A172 (cell line): Measurements from ENCODE around the gene PNPLA4. TPM values are rescaled to one million over a fixed set of nuclear protein-coding genes. Genes with fewer than 3 reads are reported as not detected.
A peak's percentile ranks its signal among the peaks of the same experiment; 100 is the strongest.

Experiments used
- DNase-seq: peaks from one replicate; pipeline ENCODE4 v3.0.0-alpha.2; 2015; ENCODE audit warnings: low spot score
- total RNA-seq: library from RNA; depleted of rRNA; stranded (reverse); fragments of >200 nt; shearing (Covaris generic); gene quantifications from 2 replicates; pipeline ENCODE4 v1.2.3, GENCODE V29; 2014; rRNA removed

Gene PNPLA4, protein sequence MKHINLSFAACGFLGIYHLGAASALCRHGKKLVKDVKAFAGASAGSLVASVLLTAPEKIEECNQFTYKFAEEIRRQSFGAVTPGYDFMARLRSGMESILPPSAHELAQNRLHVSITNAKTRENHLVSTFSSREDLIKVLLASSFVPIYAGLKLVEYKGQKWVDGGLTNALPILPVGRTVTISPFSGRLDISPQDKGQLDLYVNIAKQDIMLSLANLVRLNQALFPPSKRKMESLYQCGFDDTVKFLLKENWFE
- total RNA-seq, result not detected in 2 replicates

DNA sequence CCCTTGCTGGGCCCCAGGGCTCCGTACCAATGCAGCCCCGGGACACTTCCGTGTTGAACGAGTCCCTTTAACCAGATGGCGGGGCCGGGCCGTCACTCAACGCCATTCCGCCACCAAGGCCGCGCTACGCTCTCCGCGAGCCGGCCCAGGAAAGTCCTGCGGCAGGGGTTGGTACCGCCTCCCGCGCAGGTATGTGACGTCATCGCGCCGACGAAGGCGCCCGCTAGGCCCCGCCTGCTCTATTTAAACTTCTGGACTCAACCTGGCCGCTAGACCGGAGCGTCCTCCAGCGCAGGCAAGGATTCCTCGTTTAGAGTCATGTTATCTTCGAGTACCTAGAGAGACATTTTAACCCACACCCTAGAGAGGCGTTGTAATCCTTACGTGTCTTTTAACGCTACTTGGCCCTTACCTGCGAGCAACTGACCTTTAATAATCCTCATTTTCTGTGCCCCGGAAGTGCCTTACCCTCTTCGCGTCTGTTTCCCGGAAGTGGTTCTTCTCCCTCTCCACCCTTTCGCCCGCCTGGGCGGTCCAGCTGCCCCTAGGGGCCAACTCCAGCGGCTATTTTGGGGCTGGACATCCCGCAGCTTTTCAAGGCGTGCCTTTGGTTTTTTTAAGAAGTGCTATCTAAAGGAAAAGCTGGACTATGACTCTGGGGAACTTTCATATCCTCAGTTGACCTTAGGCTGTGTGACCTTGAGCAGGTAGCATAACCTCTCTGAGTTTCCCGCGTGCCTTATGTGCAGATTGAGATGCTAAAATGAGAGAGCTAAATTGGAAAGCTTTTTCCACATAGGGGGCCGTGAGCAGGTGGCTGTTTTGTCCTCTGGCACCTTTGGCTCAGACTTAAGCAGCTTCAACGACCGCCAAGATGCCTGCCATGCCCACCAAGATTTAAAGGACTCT, at the start of gene PNPLA4:
TSS of gene PNPLA4 (minus strand) at position 155 of the 909 bp plus-strand sequence. CDS start 1,294 bp downstream, outside the sequence.
- DNase-seq, result no peak

GRCh38 chrX:7972586-7972985, 45.4 kb upstream of the PNPLA4 start:
- DNase-seq, result no peak

- no peak for DNase-seq
Observed at GRCh38 chrX:7970428-7970827, 43.2 kb upstream of the PNPLA4 start.

DNA sequence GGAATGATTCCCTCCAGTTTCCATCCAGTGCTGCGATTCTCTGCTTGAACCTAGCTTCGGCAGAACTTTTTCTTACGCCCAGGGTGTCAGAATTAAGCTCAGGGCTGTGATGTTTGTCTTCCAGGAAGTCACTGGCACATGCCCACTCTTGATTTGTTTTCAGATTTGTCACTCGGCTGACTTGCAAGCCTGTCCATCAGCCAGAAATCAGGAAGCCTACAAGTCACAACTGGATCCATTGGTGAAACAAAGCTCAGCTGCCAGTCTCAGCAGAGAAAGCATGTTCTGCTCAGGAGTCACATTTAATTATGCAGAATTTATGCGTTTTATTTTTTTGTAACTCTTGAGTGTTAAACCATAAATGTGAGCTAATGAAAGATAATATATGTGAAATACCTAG, 38.2 kb upstream of the PNPLA4 start:
- no peak for DNase-seq

DNA sequence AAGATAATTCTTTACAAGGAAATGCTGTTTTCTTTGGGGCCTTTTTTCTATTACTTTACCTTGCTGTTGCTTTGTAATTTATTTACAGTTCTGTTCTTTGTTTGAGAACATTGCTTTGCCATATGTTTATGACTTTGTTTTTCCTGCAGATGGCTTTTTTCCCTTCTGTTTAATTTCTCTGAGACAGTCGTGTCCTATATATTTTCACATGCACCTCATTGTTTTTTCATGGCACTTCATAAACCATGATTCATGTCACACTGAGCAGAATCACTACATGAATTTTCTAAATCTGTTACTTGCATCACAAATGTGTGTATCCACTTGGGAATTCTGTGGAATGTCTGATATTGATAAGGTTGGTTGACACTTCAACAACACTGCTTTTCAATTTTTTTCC, 33.0 kb upstream of the PNPLA4 start:
- DNase-seq, result no peak

GRCh38 chrX:7953446-7953845, 26.2 kb upstream of the PNPLA4 start:
- DNase-seq, result no peak

DNA sequence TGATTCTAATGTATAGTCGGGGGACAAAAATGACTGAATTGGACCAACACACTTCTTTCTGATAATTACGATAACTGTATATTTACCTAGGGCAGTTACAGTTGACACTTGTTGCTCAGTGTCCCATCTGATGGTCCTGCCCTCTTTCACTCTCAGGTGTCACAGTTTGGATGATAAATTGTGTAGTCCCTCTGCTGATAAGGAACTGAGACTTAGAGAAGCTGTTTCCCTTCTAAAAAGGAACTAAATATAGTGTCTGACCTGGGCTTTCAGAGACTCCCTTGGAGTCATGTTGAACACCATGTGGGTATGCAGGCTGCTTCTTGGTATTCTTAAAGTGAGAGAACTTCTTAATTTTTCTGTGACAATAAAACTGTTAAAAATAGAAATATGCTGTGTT, 23.7 kb upstream of the PNPLA4 start:
- DNase-seq, result no peak

- no peak for DNase-seq
Observed at GRCh38 chrX:7948483-7948882, 21.3 kb upstream of the PNPLA4 start.

DNA sequence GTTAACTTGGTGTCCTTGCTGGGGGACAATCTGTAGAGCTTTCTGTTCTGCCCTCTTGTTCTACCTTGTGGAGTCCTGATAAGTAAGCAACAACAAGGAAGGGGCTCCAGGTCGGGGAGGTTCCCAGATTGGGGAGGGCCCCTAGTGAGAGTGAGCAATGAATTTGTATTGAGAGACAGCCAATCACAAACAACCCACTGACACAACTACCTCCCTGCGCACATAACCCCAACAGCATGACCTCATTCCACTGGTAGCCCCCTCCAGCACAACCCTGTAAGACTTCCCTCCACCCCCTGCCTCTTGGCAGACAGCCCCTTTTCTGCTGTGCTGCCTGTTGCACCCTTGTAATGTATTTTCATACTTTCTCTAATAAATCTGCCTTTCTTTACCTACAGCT, 19.7 kb upstream of the PNPLA4 start:
- DNase-seq, result no peak

- DNase-seq, result no peak
Observed at GRCh38 chrX:7943600-7944245, 16.5 kb upstream of the PNPLA4 start.

- peak; percentile 2 for DNase-seq
Observed at GRCh38 chrX:7941390-7942042, 14.3 kb upstream of the PNPLA4 start.

- no peak for DNase-seq
Observed at GRCh38 chrX:7934026-7934425, 6.8 kb upstream of the PNPLA4 start.

GRCh38 chrX:7926914-7927258, 327 bp downstream of the PNPLA4 start:
- no peak for DNase-seq

- no peak for DNase-seq
Observed at GRCh38 chrX:7926501-7926900, 712 bp downstream of the PNPLA4 start.

- DNase-seq, result peak; percentile 32
Observed at GRCh38 chrX:7925867-7926472, 1.2 kb downstream of the PNPLA4 start.

DNA sequence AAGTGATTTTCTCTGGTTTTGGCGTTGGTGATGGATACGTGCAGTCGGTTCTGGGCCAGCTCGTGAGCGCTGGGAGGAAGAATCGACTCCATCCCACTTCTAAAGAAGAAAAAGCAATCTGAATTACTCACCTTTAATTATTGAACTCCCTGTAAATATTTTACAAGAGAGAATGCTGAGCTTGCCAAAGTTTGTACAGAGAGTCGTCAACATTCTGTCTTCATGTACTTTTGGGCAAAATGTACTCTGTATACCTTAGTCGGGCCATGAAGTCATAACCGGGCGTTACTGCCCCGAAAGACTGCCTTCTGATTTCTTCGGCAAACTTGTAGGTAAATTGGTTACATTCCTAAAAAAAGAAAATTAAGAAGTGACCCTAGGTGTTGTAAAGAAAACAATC, 5.5 kb downstream of the PNPLA4 start:
- DNase-seq, result no peak

GRCh38 chrX:7908821-7909220, 18.4 kb downstream of the PNPLA4 start:
- no peak for DNase-seq

GRCh38 chrX:7904562-7904961, 22.7 kb downstream of the PNPLA4 start:
- no peak for DNase-seq

GRCh38 chrX:7891928-7892327, 35.3 kb downstream of the PNPLA4 start:
- DNase-seq, result no peak

GRCh38 chrX:7889680-7890079, 37.5 kb downstream of the PNPLA4 start:
- peak; percentile 7 for DNase-seq

- peak; percentile 11 for DNase-seq
Observed at GRCh38 chrX:7889135-7889534, 38.1 kb downstream of the PNPLA4 start.

GRCh38 chrX:7876957-7877356, 50.3 kb downstream of the PNPLA4 start:
- no peak for DNase-seq
